Measurements from ENCODE around the gene IL1RAPL2. TPM values are rescaled to one million over a fixed set of nuclear protein-coding genes. Genes with fewer than 3 reads are reported as not detected.

IL1RAPL2 gene
- total and polyA plus RNA-seq, 2 of the 8 experiments (the other 6 are each of a cell fraction or from before 2014, with no cell fraction given) = 0.20 to 1.3 TPM

DNA sequence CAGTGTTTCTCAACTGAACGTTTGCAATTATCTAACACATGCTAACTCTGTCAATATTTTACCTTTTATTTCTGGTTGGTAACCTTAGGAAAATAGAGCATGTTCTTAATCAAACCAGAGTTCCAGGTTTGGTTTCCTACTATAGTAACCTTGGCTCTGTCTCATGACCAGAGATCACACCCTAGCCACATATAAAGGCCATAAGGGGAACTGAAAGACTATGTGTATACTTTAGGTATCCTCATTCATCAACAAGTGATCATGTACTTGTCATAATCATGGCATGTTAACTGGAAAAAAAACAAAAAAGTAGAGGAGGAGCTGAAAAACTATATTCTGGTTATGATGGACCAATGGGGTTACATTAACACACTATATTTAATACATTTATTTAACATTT is 352.1 kb downstream of the IL1RAPL2 start:
- Histone ChIP-seq H2BK20ac (ENCODE audit: low read length) (no peak overlapping the region), H2BK12ac (ENCODE audit: low read depth, low read length) (no peak overlapping the region), H3K27me3 (replicated peaks in 1 of 4; ENCODE audit: control insufficient read depth in 3 of 4, extremely low read depth in 1 of 4, insufficient read depth in 3 of 4, low read length in 3 of 4) (no peaks in the 10 kb centered on the region), H3K79me2 (ENCODE audit: control insufficient read depth in 1 of 2, insufficient read depth in 2 of 2, low read length in 2 of 2) (no peaks in the 10 kb centered on the region), H2BK5ac (ENCODE audit: low read depth, low read length) (no peak overlapping the region), H2AFZ (ENCODE audit: low read length) (no peak overlapping the region), H3K27ac (ENCODE audit: low read depth, low read length) (no peak overlapping the region), H3K4ac (replicated peaks; ENCODE audit: insufficient read length, low read depth, low read length) (no peak overlapping the region), H3K79me1 (ENCODE audit: low read depth, low read length) (no peaks in the 10 kb centered on the region), H3K23me2 (ENCODE audit: low read depth, low read length) (no peaks in the 10 kb centered on the region), H2AK5ac (ENCODE audit: low read depth, low read length) (no peak overlapping the region), H3K4me2 (ENCODE audit: insufficient read depth in 1 of 2, low read depth in 2 of 2, low read length in 2 of 2) (no peak overlapping the region), H2BK15ac (ENCODE audit: low read length) (no peak overlapping the region), H3K36me3 (ENCODE audit: control insufficient read depth in 2 of 4, insufficient read depth in 4 of 4, low read length in 3 of 4) (no peaks in the 10 kb centered on the region), H3K9ac (replicated peaks in 1 of 4; ENCODE audit: extremely low read depth in 1 of 4, low read depth in 3 of 4, low read length in 3 of 4) (no peak overlapping the region), H2BK120ac (replicated peaks; ENCODE audit: low read depth, low read length) (no peak overlapping the region), H4K91ac (replicated peaks; ENCODE audit: insufficient read length, low read length) (no peak overlapping the region), H3K4me3 (ENCODE audit: extremely low read depth in 1 of 4, insufficient read depth in 2 of 4, low read depth in 3 of 4, low read length in 4 of 4) (no peak overlapping the region), H3K56ac (replicated peaks; ENCODE audit: insufficient read length, low read depth, low read length) (no peak overlapping the region), H3K23ac (ENCODE audit: insufficient read length) (no peak overlapping the region), H4K8ac (ENCODE audit: extremely low read depth, insufficient read depth, low read length) (no peak overlapping the region), H3K18ac (ENCODE audit: extremely low read depth, low read length) (no peak overlapping the region), H3K9me3 (ENCODE audit: insufficient read depth in 2 of 2, low read depth in 1 of 2, low read length in 1 of 2) (no peaks in the 10 kb centered on the region), H3K14ac (ENCODE audit: insufficient read length) (no peak overlapping the region), H4K5ac (ENCODE audit: insufficient read length, low read depth, low read length) (no peak overlapping the region), H4K20me1 (replicated peaks in 1 of 2; ENCODE audit: control insufficient read depth in 1 of 2, insufficient read depth in 2 of 2, low read length in 2 of 2) (no peaks in the 10 kb centered on the region), H3K4me1 (replicated peaks in 1 of 4; ENCODE audit: control insufficient read depth in 3 of 4, insufficient read depth in 4 of 4, low read length in 3 of 4) (no peaks in the 10 kb centered on the region)
- CTCF ChIA-PET (ENCODE audit: partially characterized antibody) = no interaction called here
- POLR2A ChIA-PET (ENCODE audit: partially characterized antibody) = interaction anchor here (0.6 kb wide), 1 partner anchor 8 kb away, joined by 3 read pairs; no protein-coding TSS in a partner anchor
- DNase-seq (ENCODE audit: low read depth in 1 of 2, low spot score in 2 of 2) = no peak
- WGBS, 2 experiments (ENCODE audit: extremely low coverage in 1 of 2, insufficient coverage in 1 of 2, insufficient read length in 1 of 2, insufficient replicate concordance in 2 of 2, low coverage in 1 of 2, low lambda C conversion rate in 2 of 2, missing lambda C conversion rate in 1 of 2) = 75% methylated on average over 1 of the region's 1 CpG; no CpG with 5 or more reads in 1 of the 2 experiments
- FAIRE-seq = no peak
- TF ChIP-seq ASH2L (IDR thresholded peaks at IDR 0.05; ENCODE audit: low read length) (no peak), TAF1 (IDR thresholded peaks at IDR 0.05; ENCODE audit: low read depth, low read length) (no peak), EZH2 (IDR thresholded peaks at IDR 0.05; ENCODE audit: low read depth, low read length, severe bottlenecking) (no peak), SP1 (IDR thresholded peaks at IDR 0.05; ENCODE audit: low read depth, low read length) (no peak), KDM1A (IDR thresholded peaks at IDR 0.05; ENCODE audit: borderline replicate concordance, low read length) (no peak), TBP (IDR thresholded peaks at IDR 0.05; ENCODE audit: low read depth, low read length) (no peak), BACH1 (IDR thresholded peaks at IDR 0.05; ENCODE audit: low read length) (no peak), NRF1 (IDR thresholded peaks at IDR 0.05; ENCODE audit: low read depth, low read length) (no peak), KDM4A (IDR thresholded peaks at IDR 0.05; ENCODE audit: low read depth, low read length, severe bottlenecking) (no peak), SP2 (IDR thresholded peaks at IDR 0.05; ENCODE audit: low read length) (no peak), FOSL1 (IDR thresholded peaks at IDR 0.05; ENCODE audit: insufficient read depth, low read depth, low read length) (no peak), CBX5 (IDR thresholded peaks at IDR 0.05; ENCODE audit: low read depth, low read length) (no peak), SRF (IDR thresholded peaks at IDR 0.05; ENCODE audit: low read depth, low read length) (no peak)
- TF ChIP-seq, protein P1, sequence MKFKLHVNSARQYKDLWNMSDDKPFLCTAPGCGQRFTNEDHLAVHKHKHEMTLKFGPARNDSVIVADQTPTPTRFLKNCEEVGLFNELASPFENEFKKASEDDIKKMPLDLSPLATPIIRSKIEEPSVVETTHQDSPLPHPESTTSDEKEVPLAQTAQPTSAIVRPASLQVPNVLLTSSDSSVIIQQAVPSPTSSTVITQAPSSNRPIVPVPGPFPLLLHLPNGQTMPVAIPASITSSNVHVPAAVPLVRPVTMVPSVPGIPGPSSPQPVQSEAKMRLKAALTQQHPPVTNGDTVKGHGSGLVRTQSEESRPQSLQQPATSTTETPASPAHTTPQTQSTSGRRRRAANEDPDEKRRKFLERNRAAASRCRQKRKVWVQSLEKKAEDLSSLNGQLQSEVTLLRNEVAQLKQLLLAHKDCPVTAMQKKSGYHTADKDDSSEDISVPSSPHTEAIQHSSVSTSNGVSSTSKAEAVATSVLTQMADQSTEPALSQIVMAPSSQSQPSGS (IDR thresholded peaks at IDR 0.05; ENCODE audit: low read length) = no peak

Data from H1 (cell line).